Putamen (tissue), 1 donor: ENCODE results near the gene MVB12A.

Experiments used
- DNase-seq: peaks from one replicate; pipeline ENCODE4 v3.0.0-alpha.2; 2016; ENCODE audit warnings: low spot score

Gene MVB12A

GRCh38 chr19:17404621-17405249 is 15.1 kb upstream of the MVB12A start:
- no peak for DNase-seq

- DNase-seq: peak; percentile 62
Measured at GRCh38 chr19:17405250-17406045, 14.4 kb upstream of the MVB12A start, which contains the start of gene BST2. Gene BST2, minus strand, starts transcription at chr19:17405630. Its CDS starts 55 bp downstream, at chr19:17405575.

DNA sequence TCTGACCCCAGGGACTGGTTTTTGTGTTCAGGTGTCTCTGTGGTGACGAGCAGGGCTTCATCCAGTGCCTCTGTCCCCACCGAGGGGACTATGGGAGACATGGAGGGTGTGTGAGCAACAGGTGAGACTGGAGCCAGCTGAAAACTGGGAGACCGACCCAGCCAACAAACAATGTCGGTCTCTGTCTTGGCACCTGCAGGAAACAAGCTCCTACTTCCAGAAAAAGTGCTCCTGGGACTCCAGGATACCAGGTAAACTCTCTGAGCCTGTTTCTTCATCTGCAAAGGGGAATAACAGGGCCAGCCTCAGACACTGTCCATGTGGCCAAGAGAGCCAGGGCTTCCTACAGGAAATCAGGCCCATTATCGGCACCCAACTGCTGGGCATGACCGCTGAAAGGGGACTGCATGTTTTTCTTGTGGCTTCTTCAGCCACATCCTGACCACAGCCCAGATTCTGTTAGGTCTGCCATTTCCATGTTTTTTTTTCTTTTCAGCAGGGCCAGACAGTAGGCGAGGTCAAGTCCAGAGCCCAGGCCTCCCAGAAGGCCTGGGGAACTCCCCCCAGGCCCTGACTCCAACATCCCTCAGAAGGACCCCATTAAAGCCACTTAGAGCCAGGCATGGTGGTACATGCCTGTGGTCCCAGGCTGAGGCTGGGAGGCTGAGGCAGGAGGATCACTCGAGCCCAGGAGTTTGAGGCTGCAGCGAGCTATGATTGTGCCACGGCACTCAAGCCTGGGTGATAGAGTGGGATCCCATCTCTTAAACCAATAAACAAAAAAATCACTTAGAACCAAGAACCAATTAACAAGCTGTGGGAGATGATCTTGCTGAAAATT is 13.6 kb upstream of the MVB12A start:
- DNase-seq: no peak

- no peak for DNase-seq
Measured at GRCh38 chr19:17406887-17407196, 13.0 kb upstream of the MVB12A start.

- DNase-seq: no peak
Measured at GRCh38 chr19:17409990-17410389, 9.9 kb upstream of the MVB12A start.

DNA sequence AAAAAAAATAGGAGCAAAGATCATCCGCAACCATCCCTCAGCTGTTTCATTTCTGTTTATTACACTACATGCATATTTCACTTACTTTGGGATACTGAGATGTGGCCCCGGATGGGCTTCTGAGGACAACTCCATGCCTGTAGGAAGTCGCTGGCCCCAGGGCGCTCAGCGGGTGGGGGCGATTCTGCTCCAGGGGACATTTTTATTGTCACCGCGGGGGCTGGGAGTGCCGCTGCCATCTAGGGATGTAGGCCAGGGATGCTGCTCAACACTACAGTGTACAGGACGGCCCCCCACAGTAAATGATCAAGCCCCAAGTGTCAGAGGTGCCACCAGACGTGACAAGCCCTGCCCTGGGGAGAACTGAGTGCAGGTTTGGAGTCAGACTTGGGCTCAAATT is 8.0 kb upstream of the MVB12A start:
- DNase-seq: no peak

GRCh38 chr19:17414097-17414496 is 5.8 kb upstream of the MVB12A start:
- DNase-seq: no peak

DNA sequence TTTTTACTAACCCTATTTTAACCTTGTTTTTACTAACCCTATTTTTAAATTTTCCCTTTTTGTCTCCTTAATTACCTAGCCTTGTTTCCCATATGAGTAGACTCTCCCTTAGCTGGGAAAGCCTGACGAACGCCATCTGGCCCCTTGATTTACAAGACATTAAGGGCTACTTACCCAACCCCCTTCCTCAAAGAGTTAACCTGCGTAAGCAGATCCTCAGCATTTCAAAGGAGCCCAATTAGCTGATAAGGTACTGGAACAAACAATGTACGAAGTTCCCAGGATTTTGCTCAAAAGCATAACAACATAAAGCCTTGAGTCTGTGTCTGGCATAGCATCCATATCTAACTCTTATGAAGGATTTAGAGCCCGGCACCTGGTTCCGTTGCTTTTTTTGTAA is 4.7 kb upstream of the MVB12A start:
- no peak for DNase-seq

DNA sequence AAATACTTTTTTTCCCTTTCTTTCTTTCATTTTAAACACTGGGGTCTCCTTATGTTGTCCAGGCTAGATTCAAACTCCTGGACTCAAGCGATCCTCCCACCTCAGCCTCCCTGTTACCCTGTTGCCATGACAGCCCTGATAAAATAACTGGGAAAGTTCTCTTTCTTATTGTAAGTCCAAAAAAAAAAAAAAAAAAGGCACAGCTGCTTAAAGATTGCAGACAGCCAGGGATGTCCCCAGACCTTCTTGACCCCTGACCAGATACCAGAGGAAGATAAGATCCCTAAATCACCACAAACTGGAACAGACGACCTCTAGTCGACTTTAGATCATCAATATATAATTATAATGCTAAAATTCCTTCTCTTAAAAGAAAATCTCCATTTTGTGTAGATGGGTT is 1.1 kb upstream of the MVB12A start:
- no peak for DNase-seq

DNA sequence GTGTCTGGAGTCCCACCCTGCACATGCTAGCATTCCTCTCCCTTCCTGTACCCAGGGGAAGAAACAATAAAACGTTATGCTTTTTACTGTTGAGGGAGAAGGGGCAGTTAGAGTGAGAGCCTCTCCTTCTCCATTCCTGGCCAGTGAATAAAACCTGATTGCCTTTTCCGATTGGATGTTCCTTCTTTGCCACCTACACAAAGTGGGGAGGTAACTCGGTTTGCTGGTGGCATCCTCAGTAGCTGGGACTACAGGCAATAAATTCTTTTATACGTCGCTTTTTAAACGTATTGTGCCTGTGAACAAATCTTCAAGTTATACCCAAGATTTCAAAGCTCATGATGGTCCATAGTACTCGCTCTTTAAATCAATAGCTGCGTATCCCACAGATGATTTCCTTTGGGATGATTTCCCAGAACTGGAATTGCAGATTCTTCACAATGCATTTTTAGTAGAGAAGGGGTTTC is 660 bp upstream of the MVB12A start:
- no peak for DNase-seq

DNA sequence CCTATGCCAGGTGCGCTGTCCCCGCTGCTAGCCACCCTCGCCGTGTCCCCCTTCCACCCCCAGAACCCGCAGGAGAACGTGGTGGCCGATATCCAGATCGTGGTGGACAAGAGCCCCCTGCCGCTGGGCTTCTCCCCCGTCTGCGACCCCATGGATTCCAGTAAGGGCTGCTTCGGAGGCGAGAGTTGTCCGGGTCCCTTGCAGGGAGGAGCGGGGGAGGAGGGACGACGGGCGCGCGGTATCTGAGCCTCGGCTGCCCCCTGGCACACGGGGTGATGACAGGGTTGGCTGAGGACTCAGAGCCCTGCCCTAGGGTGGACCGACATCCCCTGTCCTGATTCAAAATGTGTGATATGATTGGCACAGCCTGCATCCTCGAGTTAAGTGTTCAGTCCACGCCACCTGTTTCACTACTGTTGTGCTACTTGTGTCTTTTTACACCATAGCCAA is 653 bp downstream of the MVB12A start:
- DNase-seq: no peak

DNA sequence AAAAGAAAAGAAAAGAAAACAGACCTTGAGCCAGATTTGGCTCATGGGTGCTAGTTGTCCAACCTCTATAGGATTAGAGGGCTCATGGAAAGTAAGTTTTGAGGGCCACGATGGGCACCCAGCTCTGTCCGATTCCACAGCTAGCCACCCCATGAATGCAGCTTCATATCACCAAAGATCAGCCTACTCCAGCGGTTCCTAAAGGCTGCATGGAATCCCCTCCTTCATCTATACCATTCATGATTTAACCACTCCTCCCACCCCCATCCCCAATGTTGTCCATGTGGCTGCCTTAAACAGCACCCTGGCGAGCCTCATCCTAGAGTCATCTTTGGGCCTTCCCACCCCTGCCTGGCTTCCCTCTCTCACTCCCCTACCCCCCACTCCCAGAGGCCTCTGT is 2.1 kb downstream of the MVB12A start:
- DNase-seq: no peak

DNA sequence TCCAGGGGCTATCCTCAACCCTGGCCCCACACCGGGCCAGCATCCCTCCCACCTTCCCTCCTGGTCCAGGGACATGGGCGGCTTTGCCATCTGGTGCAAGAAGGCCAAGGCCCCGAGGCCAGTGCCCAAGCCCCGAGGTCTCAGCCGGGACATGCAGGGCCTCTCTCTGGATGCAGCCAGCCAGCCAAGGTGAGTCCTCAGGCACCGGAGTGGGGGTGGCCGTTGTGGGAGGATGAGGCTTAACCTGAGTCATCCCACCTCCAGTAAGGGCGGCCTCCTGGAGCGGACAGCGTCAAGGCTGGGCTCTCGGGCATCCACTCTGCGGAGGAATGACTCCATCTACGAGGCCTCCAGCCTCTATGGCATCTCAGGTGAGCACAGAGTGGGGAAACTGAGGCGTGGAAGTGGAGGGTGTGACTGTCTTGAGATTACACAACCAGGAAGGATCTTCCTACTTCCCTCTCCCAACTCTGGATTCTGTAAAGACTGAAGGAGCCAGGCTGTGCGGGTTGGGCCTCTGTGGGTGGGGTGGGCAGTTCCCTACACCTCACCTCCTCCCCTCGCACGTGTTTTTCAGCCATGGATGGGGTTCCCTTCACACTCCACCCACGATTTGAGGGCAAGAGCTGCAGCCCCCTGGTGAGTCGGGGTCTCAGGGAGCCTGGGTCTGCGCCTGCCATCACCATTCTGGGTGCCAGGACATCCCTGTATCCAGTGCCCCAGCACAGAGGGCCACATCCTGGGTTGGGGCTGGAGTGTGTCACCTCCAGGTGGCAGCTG is 3.8 kb downstream of the MVB12A start:
- DNase-seq: no peak

- no peak for DNase-seq
Measured at GRCh38 chr19:17424743-17425365, 5.0 kb downstream of the MVB12A start.

GRCh38 chr19:17429641-17430113 is 9.8 kb downstream of the MVB12A start:
- DNase-seq: no peak

DNA sequence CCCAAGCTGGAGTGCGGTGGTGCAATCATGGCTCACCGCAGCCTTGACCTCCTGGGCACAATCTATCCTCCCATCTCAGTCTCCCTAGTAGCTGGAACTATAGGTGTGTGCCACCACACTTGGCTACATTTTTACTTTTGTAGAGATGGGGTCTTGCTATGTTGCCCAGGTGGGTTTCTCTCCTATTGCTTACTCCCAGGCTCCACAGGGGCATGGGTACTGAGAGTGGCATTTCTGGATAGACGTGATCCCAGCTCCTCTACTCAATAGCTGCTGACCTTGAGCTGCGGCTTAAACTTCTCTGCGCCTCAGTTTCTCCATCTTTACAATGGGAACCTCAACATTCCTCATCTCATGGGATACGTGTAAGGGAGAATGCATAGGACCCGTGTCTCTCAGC is 11.6 kb downstream of the MVB12A start:
- no peak for DNase-seq

- no peak for DNase-seq
Measured at GRCh38 chr19:17435218-17435617, 15.4 kb downstream of the MVB12A start.

DNA sequence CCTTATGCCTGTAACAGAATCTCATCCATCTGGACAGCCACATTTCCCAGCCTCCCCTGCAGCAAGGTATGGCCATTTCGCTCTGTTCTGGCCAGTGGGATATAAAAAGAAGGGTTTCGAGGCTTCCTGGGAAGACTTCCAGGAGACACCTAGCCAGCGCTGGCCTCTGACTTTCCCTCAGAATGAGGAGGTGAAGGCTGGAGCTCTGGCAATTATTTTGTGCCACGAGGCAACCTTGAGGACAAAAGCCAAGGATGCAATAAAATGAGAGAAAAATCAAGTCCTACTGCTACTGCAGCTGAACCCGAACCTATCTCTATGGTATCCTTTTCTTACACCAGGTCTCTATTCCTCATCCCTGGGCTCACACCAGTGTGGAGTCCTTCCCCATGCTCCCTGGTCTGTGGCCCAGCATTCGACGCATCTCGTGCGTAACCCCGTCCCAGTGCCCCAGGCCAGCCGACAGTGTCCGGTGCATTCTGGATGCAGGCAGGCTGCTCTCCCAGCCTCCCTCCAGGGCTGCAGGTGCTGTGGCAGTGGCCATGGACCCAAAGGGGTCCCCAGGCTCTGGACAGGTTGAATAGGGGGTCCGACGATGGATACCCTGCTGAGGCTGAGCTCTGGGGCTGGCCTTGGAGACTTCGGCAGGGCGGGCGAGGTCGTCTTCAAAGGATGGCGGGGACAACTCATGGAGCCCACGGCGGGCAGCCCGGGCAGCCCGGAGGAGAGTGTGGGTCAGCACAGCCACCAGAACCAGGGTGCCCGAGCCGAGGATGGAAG is 16.4 kb downstream of the MVB12A start:
- DNase-seq: no peak

- DNase-seq: no peak
Measured at GRCh38 chr19:17436874-17437267, 17.0 kb downstream of the MVB12A start.

DNA sequence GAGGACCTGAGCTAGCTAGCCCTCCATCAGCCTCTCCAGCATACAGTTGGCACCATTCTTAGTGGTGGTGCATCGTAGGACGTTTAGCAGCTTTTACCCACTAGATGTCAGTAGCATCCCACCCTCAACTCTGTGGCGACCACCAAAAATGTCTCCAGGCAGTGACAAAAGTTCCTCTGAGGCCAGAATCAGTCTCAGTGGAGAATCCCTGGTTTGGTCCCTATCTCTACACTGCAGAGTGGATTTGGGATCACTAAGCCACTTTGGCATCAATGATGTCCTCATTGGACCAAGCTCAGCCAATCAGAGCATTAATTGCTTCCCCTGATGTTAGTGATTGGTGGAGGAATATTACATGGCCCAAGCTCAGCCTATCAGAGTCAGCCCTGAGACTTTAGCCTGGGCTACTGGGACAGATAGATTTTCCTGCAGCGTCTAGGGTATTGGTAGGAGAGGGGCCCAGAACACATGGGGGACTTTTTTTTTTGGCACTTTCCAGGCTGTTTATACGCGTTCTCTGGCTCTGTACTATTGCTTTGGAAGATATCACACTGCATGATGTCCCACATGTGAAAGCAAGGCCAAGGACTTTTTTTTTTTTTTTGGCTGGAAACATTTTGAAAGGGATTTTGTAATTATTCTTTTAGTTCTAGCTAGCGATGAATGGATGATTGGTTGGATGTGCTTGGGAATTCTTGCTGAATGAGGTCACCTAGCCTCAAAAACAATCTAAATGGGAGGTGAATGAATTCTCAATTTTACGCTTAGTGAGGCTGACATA is 21.6 kb downstream of the MVB12A start:
- DNase-seq: no peak
